GM18498 (cell line): ENCODE results near the gene RFC1.
A peak's percentile ranks its signal among the peaks of the same experiment; 100 is the strongest.

ENCODE experiments used
- ATAC-seq: cut with Tn5 transposase; IDR thresholded peaks from one replicate; pipeline ENCODE4 v1.9.1; 2021; ENCODE audit warnings: mild to moderate bottlenecking, moderate library complexity; ENCODE audit not compliant: unreplicated experiment

RFC1 gene

GRCh38 chr4:39353478-39354253, 12.5 kb downstream of the RFC1 start:
- ATAC-seq, result peak; percentile 70

GRCh38 chr4:39353149-39353477, 13.0 kb downstream of the RFC1 start:
- ATAC-seq, result peak; percentile 29

GRCh38 chr4:39349326-39349725, 16.8 kb downstream of the RFC1 start:
- ATAC-seq, result no peak

GRCh38 chr4:39348371-39349315, 17.5 kb downstream of the RFC1 start:
- no peak for ATAC-seq

- ATAC-seq, result no peak
These were observed 19.2 kb downstream of the RFC1 start for GRCh38 chr4:39346856-39347519.

GRCh38 chr4:39342731-39343130, 23.4 kb downstream of the RFC1 start:
- ATAC-seq, result no peak

- ATAC-seq, result no peak
These were observed 25.0 kb downstream of the RFC1 start for GRCh38 chr4:39341075-39341725.

GRCh38 chr4:39339968-39340367, 26.2 kb downstream of the RFC1 start:
- ATAC-seq, result no peak

GRCh38 chr4:39337841-39338240, 28.3 kb downstream of the RFC1 start:
- no peak for ATAC-seq

GRCh38 chr4:39335566-39335965, 30.6 kb downstream of the RFC1 start:
- ATAC-seq, result no peak

- ATAC-seq, result no peak
These were observed 35.0 kb downstream of the RFC1 start for GRCh38 chr4:39331191-39331590.

GRCh38 chr4:39330353-39330752, 35.8 kb downstream of the RFC1 start:
- no peak for ATAC-seq

- ATAC-seq, result no peak
These were observed 39.6 kb downstream of the RFC1 start for GRCh38 chr4:39326468-39326977.

GRCh38 chr4:39324897-39325613, 41.1 kb downstream of the RFC1 start:
- ATAC-seq, result no peak

GRCh38 chr4:39324446-39324845, 41.7 kb downstream of the RFC1 start:
- no peak for ATAC-seq

- ATAC-seq, result no peak
These were observed 42.3 kb downstream of the RFC1 start for GRCh38 chr4:39323821-39324220.

GRCh38 chr4:39320381-39321115, 45.6 kb downstream of the RFC1 start:
- ATAC-seq, result no peak

- no peak for ATAC-seq
These were observed 46.5 kb downstream of the RFC1 start for GRCh38 chr4:39319676-39320075.

- no peak for ATAC-seq
These were observed 53.3 kb downstream of the RFC1 start for GRCh38 chr4:39312816-39313215.
